Caco-2 (cell line): Measurements from ENCODE around the gene HLF. TPM values are rescaled to one million over a fixed set of nuclear protein-coding genes. Genes with fewer than 3 reads are reported as not detected.

Experiments used
- BruUV-seq: library from RNA; stranded (reverse); fragments of 400-500 nt; replicated peaks from 2 replicates; lab custom pipeline; 2021; lab: Mats Ljungman, UMichigan
- CTCF ChIA-PET: fragments of 300-600 bp; sonication (Branson Sonifier 250); formaldehyde crosslinking; loops from one replicate; lab custom pipeline; 2022; ENCODE audit warnings: antibody characterized with exemption; lab: Charles Lee
- POLR2A ChIA-PET: fragments of 300-600 bp; sonication (Branson Sonifier 250); formaldehyde crosslinking; loops from one replicate; lab custom pipeline; 2022; ENCODE audit warnings: antibody characterized with exemption; lab: Charles Lee
- DNase-seq, 2 experiments: peaks; one replicate each; pipeline versions ENCODE4 v3.0.0 to v3.0.0-alpha.2; 2020 to 2022
- H3K27me3 ChIP-seq: replicated peaks from 2 replicates; pipeline ENCODE4 v1.6.0; 2011; ENCODE audit warnings: low read length; ENCODE audit not compliant: control insufficient read depth, insufficient read depth
- H3K36me3 ChIP-seq: 2 replicates; pipeline ENCODE4 v1.5.1; 2011; ENCODE audit warnings: low read length; ENCODE audit not compliant: control insufficient read depth, insufficient read depth
- H3K4me1 ChIP-seq: fragments of 250-450 bp; sonication (Bioruptor Pico); 2 replicates; pipeline ENCODE4 v1.5.1; 2020; ENCODE audit warnings: mild to moderate bottlenecking
- H3K4me3 ChIP-seq: 2 replicates; pipeline ENCODE4 v1.5.1; 2011; ENCODE audit warnings: low read depth, mild to moderate bottlenecking, control low read depth, low read length
- H3K9me3 ChIP-seq: fragments of 250-450 bp; sonication (Bioruptor Pico); 2 replicates; pipeline ENCODE4 v1.5.1; 2020; ENCODE audit warnings: mild to moderate bottlenecking, moderate library complexity
- H3K27ac Mint-ChIP-seq: one replicate; pipeline ENCODE4 v1.8.0; 2022; ENCODE audit warnings: mixed read lengths; ENCODE audit not compliant: unreplicated experiment
- H3K27me3 Mint-ChIP-seq: one replicate; pipeline ENCODE4 v1.8.0; 2022; ENCODE audit warnings: mixed read lengths; ENCODE audit not compliant: insufficient read depth, unreplicated experiment
- H3K36me3 Mint-ChIP-seq: one replicate; pipeline ENCODE4 v1.8.0; 2022; ENCODE audit warnings: mild to moderate bottlenecking, mixed read lengths; ENCODE audit not compliant: insufficient read depth, unreplicated experiment
- H3K4me1 Mint-ChIP-seq: one replicate; pipeline ENCODE4 v1.8.0; 2022; ENCODE audit warnings: low read depth, mixed read lengths; ENCODE audit not compliant: unreplicated experiment
- H3K4me3 Mint-ChIP-seq: one replicate; pipeline ENCODE4 v1.8.0; 2022; ENCODE audit warnings: mild to moderate bottlenecking, moderate library complexity, mixed read lengths; ENCODE audit not compliant: unreplicated experiment
- H3K9me3 Mint-ChIP-seq: one replicate; pipeline ENCODE4 v1.8.0; 2022; ENCODE audit warnings: mixed read lengths; ENCODE audit not compliant: unreplicated experiment
- intact Hi-C: fragments of 100-400 bp; cut with micrococcal nuclease; formaldehyde crosslinking; loops from one replicate; pipeline ENCODE4 v1.10.0; 2022; ENCODE audit not compliant: unreplicated experiment
- total RNA-seq: library from RNA; stranded (reverse); gene quantifications from 2 replicates; pipeline ENCODE4 v1.2.3, GENCODE V29; 2022
- TF ChIP-seq, protein P1 (sequence below), 2 experiments: fragments of 200-600 bp in 1 of 2; IDR thresholded peaks; 1 replicate in 1 of 2; 2 replicates in 1 of 2; pipeline versions ENCODE4 v1.5.1 to v1.8.0; 2011 to 2022; ENCODE audit warnings: antibody characterized with exemption in 1 of 2, control low read depth in 1 of 2, inconsistent platforms in 1 of 2, low read depth in 1 of 2, low read length in 1 of 2, mild to moderate bottlenecking in 1 of 2, moderate library complexity in 1 of 2; ENCODE audit not compliant: insufficient read depth in 1 of 2, severe bottlenecking in 1 of 2, unreplicated experiment in 1 of 2

HLF gene
- total RNA-seq, 1 experiment from 2014 or later: 19.8 TPM

DNA sequence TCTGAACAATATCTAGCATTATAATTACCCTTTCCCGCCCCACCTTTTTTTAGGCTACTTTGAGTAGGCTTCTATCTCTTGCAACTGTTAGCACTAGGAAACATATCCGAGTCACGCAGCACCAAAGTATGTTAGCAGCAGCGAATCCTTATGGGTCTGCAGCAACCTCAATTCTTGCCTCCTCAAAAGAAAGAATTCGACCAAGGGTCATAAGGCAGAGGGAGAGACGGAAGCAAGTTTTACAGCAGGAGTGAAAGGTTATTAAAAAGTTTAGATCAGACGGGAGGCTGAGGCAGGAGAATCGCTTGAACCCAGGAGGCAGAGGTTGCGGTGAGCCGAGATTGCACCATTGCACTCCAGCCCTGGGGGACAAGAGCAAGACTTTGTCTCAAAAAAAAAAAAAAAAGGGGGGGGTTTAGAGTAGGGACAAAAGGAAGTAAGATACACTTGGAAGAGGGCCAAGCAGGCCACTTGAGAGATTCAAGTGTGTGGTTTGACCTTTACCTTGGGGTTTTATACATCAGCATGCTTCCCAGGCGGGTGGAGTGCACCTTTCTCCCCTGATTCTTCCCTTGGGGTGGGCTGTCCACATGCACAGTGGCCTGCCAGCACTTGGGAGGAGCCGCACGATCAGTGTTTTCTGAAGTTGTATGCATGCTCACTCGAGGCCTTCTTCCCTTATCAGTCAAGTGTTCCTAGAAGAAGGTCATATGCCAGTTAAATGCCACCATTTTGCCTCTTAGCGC is 67.7 kb downstream of the HLF start:
- no peak for DNase-seq

DNA sequence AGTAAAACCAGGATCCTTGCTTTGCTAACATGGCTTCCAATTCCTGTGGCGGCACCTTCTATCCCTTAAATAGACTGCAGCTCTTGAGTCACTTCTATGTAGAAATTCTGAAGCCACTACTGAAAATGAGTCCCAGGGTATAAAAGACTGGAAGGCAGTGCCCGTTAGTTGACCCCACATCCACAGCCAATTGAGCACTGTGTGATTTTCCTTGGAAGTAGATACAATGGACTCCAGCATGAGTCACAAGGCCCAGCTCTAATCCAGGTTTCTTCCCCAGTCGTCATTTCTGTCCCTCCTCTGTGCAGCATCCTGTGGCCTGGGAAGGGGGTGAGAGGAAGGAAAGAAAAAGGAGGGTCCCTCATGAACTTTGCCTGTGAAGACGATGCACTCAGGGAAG is 69.5 kb downstream of the HLF start:
- DNase-seq: no peak
- BruUV-seq: no TSS peak
- Histone ChIP-seq H3K4me3 (no peak overlapping the region), H3K27me3 (no peaks in the 10 kb centered on the region), H3K36me3 (no peaks in the 10 kb centered on the region), H3K9me3 (no peaks in the 10 kb centered on the region), H3K4me1 (peaks cover 27% of the 10 kb centered on the region)
- Mint-ChIP-seq H3K4me3 (no peak overlapping the region), H3K27me3 (no peaks in the 10 kb centered on the region), H3K4me1 (peaks cover 21% of the 10 kb centered on the region), H3K9me3 (peaks cover 16% of the 10 kb centered on the region), H3K27ac (no peak overlapping the region), H3K36me3 (no peaks in the 10 kb centered on the region)
- POLR2A ChIA-PET: no interaction called here
- TF ChIP-seq, protein P1, sequence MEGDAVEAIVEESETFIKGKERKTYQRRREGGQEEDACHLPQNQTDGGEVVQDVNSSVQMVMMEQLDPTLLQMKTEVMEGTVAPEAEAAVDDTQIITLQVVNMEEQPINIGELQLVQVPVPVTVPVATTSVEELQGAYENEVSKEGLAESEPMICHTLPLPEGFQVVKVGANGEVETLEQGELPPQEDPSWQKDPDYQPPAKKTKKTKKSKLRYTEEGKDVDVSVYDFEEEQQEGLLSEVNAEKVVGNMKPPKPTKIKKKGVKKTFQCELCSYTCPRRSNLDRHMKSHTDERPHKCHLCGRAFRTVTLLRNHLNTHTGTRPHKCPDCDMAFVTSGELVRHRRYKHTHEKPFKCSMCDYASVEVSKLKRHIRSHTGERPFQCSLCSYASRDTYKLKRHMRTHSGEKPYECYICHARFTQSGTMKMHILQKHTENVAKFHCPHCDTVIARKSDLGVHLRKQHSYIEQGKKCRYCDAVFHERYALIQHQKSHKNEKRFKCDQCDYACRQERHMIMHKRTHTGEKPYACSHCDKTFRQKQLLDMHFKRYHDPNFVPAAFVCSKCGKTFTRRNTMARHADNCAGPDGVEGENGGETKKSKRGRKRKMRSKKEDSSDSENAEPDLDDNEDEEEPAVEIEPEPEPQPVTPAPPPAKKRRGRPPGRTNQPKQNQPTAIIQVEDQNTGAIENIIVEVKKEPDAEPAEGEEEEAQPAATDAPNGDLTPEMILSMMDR (IDR thresholded peaks at IDR 0.05; ENCODE audit: insufficient read depth in 1 of 2, low read depth in 1 of 2, low read length in 1 of 2, severe bottlenecking in 1 of 2, unreplicated experiment in 1 of 2): no peak
- CTCF ChIA-PET: no interaction called here
- intact Hi-C loops: no loop called here

More for the DNA sequence above, 67.7 kb downstream of the HLF start:
- Histone ChIP-seq H3K4me1 (peaks cover 39% of the 10 kb centered on the region), H3K36me3 (no peaks in the 10 kb centered on the region), H3K4me3 (no peak overlapping the region), H3K27me3 (no peaks in the 10 kb centered on the region), H3K9me3 (peaks cover 10% of the 10 kb centered on the region)
- H3K27ac Mint-ChIP-seq: no peak overlapping the region
- no peak overlapping the region for H3K4me3 Mint-ChIP-seq
- peaks cover 3% of the 10 kb centered on the region for H3K36me3 Mint-ChIP-seq
- peaks cover 26% of the 10 kb centered on the region for H3K4me1 Mint-ChIP-seq
- BruUV-seq: no TSS peak
- POLR2A ChIA-PET: no interaction called here
- TF ChIP-seq, protein P1 (IDR thresholded peaks at IDR 0.05; ENCODE audit: insufficient read depth in 1 of 2, low read depth in 1 of 2, low read length in 1 of 2, severe bottlenecking in 1 of 2, unreplicated experiment in 1 of 2): no peak
- intact Hi-C loops: no loop called here
- no peaks in the 10 kb centered on the region for H3K27me3 Mint-ChIP-seq
- CTCF ChIA-PET: no interaction called here
- H3K9me3 Mint-ChIP-seq: peaks cover 16% of the 10 kb centered on the region

DNA sequence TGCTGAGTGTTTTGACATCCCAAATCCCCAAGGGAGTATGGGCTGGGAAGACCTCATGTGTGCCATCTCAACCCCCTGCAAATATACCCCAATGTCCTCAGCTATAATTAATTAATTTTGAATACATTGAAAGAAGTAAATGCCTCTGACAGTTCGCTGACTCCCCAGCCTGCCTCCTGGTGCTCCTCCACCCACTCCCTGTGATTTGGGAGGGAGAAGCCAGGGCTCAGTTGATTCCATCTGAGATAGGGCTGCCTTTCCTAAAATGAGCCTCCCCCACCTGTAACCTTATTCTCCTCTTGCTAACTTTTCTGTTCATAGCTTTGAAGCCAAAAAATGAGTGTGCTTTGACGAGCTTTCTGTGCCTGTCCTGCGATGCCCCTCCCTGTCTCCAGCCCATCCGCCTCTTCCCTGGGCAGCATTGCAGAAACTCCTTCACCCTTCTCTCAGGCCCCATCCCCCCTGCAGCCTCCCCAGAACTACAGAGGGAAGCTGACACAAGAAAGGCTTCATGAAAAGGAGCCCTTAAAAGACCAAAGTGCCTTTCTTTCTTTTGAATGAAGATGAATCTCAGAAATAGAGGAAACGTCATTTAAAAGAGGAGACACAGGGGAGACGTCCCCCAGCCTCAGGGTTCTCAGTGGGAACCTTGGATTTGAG is 70.3 kb downstream of the HLF start:
- peaks cover 12% of the 10 kb centered on the region for H3K9me3 Mint-ChIP-seq
- BruUV-seq: no TSS peak
- TF ChIP-seq, protein P1 (IDR thresholded peaks at IDR 0.05; ENCODE audit: insufficient read depth in 1 of 2, low read depth in 1 of 2, low read length in 1 of 2, severe bottlenecking in 1 of 2, unreplicated experiment in 1 of 2): no peak
- no peak overlapping the region for H3K4me3 Mint-ChIP-seq
- ChIA-PET POLR2A (interaction anchor here (0.7 kb wide), 1 partner anchor 10 kb away, joined by 5 read pairs; no protein-coding TSS in a partner anchor), CTCF (no interaction called here)
- H3K36me3 Mint-ChIP-seq: no peaks in the 10 kb centered on the region
- intact Hi-C loops: no loop called here
- no peak overlapping the region for H3K27ac Mint-ChIP-seq
- H3K27me3 ChIP-seq: no peaks in the 10 kb centered on the region
- no peak for DNase-seq
- H3K4me1 ChIP-seq: peaks cover 20% of the 10 kb centered on the region
- no peaks in the 10 kb centered on the region for H3K9me3 ChIP-seq
- no peaks in the 10 kb centered on the region for H3K27me3 Mint-ChIP-seq
- no peak overlapping the region for H3K4me3 ChIP-seq
- no peaks in the 10 kb centered on the region for H3K36me3 ChIP-seq
- H3K4me1 Mint-ChIP-seq: peaks cover 19% of the 10 kb centered on the region
